ENCODE results near the gene RFTN1.
"Not testable (repeated sequence)": the region's sequence is repeated elsewhere in the genome, so short reads cannot be mapped to it uniquely, and the experiment has no call there.

Gene RFTN1

GRCh38 chr3:16325850-16326249, 187.6 kb downstream of the RFTN1 start:
- no peak for DNase-seq (ENCODE audit: low spot score)

DNA sequence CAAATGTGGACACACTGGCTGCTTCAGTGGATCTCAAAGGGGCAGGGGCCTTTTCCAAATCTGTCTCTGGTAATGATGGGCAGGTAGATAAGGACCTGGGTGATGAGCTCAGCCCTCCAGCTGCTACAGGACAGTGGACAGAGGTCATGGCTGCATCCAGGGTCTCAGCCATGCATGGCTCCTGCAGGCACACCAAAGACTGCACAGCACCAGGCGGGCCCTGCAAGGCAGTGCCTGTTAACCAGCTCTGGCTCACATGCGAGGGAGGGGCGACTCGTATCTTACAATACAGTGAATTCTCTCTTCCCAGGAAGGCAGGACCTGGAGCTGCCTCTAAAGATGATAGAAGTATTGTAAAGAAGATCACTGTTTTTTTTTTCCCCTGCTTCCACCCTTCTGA, 189.8 kb downstream of the RFTN1 start:
- DNase-seq (ENCODE audit: low spot score): no peak

- no peak for DNase-seq (ENCODE audit: low spot score)
Measured at GRCh38 chr3:16322189-16322588, 191.3 kb downstream of the RFTN1 start.

DNA sequence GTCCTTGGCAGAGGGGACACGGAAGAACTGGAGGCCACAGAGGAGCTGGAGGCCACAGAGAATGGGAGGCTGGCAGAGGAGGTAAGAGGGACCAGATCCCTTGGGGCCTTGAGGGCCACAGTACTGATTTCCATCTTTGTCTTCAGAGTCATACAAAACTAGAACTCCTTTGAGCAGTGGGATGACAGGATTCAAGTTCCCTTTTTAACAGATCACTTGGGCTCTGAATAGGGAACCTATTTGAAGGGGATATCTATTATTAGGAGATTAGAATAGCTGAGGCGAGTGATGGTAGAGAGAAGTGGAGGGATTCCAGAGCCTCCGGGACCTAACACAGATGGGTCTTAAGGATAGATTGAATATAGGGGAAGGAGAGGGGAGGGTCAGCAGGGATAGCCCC, 192.8 kb downstream of the RFTN1 start:
- no peak for DNase-seq (ENCODE audit: low spot score)

DNA sequence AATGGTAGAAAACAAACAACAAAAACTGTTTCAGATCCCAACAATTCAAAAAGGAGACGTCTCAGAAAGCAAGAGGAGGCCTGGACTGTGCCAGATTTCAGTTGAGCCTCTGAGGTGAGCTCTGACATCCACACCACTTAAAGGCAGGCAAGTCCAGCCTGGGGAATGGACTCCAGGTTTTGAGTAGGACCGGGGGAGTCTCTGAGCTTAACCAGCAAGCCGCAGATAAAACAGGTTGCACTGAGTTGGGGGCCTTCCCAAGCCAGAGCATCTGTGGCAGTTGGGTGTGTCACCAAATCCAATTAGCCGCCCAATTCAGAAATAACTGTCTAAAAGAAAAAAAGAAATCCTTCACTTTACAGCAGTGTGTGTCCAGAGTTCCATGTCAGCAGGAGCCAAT, 193.8 kb downstream of the RFTN1 start:
- no peak for DNase-seq (ENCODE audit: low spot score)

DNA sequence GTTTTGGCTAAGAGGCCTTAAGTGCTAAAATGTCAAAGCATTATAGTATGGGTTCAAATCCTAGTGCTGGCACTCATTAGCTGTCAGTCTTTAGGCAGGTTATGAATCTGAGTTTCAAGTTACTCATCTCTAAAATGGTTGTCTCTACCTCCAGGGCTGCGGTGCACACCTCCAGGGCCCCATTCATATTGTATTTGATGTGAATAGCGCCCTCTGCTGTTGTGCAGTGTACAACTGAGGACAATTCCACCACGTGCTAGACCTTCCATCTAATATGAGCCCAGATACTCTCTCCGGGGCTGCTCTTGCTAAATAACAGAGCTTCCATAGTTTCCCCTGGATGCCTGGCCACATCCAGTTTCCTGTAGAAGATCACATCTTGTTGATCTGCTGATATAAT, 194.2 kb downstream of the RFTN1 start:
- no peak for DNase-seq (ENCODE audit: low spot score)

GRCh38 chr3:16318176-16318575, 195.3 kb downstream of the RFTN1 start:
- DNase-seq (ENCODE audit: low spot score): no peak

DNA sequence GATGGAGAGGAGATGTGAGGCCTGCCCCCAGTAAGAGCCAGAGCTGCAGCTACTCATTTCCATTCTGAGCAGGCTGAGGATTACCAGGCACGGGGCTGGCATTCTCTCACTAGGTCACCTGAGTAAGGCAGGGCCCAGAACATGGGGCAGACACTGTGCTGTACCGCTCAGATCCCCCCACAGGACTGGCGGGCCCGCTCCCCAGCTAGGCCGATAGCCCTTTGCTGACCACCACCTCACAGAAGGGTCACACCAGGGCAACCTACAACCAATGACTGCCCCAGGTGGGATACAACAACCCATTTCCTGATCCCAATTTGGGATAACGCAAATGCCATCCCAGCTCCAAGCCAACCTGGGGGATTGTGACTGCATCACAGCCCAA, 195.9 kb downstream of the RFTN1 start:
- DNase-seq (ENCODE audit: low spot score): no peak

- DNase-seq (ENCODE audit: low spot score): no peak
Measured at GRCh38 chr3:16316847-16317560, 196.5 kb downstream of the RFTN1 start.

GRCh38 chr3:16316396-16316795, 197.1 kb downstream of the RFTN1 start:
- no peak for DNase-seq (ENCODE audit: low spot score)

DNA sequence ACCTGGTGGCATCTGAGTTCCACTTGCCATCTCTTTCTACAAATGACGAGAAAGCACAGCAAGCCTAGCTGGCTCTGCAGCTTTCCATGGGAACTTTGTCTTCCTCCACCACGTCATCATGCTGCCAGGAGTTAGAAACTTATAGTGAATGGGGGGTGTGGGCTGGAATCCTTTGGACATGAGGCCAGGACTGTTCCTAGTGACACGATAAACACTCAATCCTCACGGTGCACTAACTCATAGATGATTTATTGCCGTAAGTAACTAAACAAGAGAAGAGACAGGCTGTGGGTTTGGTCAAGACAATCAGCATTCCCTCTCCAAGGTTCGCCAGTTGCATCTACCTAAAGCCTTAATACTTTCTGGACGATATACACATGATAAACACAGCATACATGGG, 197.9 kb downstream of the RFTN1 start:
- no peak for DNase-seq (ENCODE audit: low spot score)

- DNase-seq (ENCODE audit: low spot score): no peak
Measured at GRCh38 chr3:16313886-16314645, 199.4 kb downstream of the RFTN1 start.

GRCh38 chr3:16311960-16312451, 201.5 kb downstream of the RFTN1 start:
- no peak for DNase-seq (ENCODE audit: low spot score)

GRCh38 chr3:16310486-16310885, 203.0 kb downstream of the RFTN1 start:
- DNase-seq (ENCODE audit: low spot score): not testable (repeated sequence)

GRCh38 chr3:16309558-16309957, 203.9 kb downstream of the RFTN1 start:
- no peak for DNase-seq (ENCODE audit: low spot score)

DNA sequence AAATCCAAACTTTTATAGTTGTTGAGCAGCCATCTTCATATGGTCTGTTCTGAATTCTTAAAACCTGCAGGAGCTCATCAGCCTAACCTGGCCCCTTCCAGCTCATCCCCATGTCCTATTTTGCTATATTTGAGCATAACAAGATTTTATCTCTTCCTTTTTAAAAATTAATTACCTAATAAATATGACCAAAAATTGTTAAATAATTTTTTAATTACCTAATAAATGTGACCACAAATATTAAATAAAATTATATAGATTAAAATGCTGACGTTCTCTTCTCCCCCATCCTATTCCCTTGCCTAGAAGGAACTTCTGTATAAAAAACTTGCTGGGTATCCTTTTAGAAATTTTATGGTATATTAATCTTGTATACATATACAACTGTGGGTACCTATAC, 204.8 kb downstream of the RFTN1 start:
- no peak for DNase-seq (ENCODE audit: low spot score)

- DNase-seq (ENCODE audit: low spot score): no peak
Measured at GRCh38 chr3:16307832-16308531, 205.5 kb downstream of the RFTN1 start.

GRCh38 chr3:16305111-16305541, 208.4 kb downstream of the RFTN1 start:
- DNase-seq (ENCODE audit: low spot score): no peak

GRCh38 chr3:16304061-16305010, 209.2 kb downstream of the RFTN1 start:
- DNase-seq (ENCODE audit: low spot score): no peak

DNA sequence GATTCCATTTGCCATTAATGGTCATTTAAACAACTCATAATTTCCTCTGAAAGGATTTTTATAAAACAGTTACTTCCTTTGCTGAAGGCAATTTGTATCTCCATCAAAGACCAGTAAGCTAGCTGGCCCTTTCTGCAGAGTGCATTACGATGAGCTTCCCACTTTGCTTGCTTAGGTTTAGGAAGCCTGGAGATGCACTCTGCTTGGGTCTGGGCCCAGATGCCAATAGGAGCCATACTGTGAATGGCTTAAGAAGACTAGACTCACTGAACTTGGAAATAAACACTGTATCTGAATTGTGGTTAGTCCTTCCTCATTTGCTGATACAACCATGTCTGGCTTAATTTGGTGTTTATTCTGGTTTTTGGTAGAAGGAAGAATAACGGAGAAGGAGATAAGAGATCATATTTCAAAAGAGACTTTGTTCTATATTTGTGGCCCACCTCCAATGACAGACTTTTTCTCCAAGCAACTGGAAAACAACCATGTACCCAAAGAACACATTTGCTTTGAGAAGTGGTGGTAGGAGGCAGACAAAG, 210.4 kb downstream of the RFTN1 start:
- no peak for DNase-seq (ENCODE audit: low spot score)

DNA sequence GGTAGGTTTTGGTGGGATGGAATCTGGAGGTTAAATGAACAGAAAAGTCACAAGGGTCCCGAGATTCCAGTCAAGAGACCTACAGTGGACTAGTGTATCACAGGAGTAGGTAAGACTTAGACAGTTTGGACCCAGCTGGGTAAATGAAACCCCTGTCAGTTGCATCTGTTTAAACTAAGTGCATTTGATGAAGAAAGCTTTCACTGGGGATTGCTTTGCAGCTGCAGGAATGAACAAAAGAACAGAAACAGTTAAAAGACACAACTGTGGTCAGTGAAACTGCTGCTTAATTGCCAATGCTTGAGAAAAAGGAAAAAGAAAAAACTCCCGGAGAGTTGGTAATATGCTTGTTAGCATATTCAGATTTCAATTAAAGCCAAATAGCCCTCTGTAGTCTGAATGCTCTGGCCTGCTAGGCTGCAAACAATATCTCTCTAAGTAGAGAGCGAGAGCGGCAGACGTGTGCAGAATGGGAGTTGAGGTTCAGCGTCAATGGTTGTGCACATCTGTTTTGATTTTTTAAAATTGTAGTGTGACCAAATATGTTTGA, 211.3 kb downstream of the RFTN1 start:
- no peak for DNase-seq (ENCODE audit: low spot score)

Measured in D341Med (cell line).